ENCODE data around the gene MYOCOS.
"Not testable (repeated sequence)": the region's sequence is repeated elsewhere in the genome, so short reads cannot be mapped to it uniquely, and the experiment has no call there.

Gene MYOCOS, protein sequence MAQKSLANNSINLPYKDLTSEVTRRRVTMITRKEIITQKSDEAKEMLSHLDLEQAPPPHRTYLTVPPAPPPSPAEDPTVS

DNA sequence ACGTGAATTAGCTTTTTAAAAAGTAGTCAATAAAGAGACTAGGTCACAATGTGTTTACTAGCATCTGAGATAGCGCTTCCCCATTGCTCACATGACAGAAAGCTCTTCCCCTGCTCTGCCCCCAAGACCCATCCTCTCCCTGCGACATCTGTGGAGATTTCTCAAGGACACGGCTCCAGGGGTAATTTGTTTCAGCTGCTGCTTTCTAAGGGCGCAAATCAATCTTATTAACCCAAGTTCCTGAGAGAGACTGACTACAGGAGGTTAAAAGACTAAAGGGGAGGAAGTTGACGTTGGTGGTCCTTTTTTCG is at the start of gene MYOCOS:
Gene MYOCOS, plus strand, starts transcription at position 92 of the 311 bp plus-strand sequence. CDS start 1,641 bp downstream, outside the sequence.
- no peak for DNase-seq

DNA sequence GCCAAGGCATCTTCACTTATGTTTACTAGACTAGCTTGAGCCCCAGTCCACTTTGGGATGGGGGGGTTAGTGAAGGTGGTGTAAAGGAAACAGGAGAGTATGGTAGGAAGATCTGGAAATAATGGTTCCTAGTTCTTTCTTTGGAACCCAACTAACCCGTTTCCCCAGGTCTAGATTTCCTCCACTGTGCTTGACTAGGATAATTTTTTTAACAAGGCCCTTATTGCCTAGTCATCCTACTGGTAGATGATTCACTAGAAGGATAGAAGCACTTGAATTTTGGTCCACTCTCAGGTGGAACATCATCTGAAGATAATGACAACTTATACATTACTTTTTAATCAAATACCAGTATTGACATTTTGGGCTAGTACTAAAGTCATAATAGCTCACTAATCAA is 45.9 kb upstream of the MYOCOS start:
- no peak for DNase-seq

DNA sequence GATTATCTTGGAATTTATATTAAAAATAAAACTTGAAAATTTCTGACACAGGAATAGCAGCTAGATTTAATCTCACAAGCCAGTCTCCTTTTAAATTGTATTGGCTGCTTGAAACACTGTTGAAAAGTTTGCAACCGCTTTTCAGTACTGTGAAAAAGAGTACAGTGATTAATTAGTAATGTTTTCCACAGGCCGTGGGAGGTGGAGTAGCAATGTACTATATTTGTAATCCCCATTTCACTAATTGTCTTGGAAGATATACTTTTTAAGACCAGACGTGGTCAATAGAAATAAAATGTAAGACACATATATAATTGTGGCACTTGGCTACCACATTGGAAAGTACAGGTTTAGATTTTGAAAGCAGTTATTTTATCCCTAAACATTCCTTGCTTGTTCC is 40.8 kb upstream of the MYOCOS start:
- no peak for DNase-seq

DNA sequence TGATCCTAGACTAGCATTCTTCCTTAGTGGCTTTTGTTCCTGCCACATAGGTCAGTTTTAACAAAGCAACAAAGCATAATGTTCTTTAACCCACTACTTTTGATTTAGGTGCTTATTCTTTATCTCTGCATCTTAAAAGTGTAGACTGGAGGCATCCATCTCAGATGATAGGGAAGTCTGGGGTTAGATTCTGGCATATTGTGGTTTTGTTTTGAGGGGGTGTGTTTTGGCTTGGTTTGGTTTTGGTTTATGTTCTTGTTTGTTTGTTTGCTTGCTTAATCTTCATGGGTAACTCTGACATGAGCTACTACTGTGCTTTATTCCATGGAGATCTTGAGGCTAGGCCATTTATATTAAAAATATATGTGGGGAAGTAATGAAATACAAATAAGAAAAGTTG is 40.3 kb upstream of the MYOCOS start:
- no peak for DNase-seq

DNA sequence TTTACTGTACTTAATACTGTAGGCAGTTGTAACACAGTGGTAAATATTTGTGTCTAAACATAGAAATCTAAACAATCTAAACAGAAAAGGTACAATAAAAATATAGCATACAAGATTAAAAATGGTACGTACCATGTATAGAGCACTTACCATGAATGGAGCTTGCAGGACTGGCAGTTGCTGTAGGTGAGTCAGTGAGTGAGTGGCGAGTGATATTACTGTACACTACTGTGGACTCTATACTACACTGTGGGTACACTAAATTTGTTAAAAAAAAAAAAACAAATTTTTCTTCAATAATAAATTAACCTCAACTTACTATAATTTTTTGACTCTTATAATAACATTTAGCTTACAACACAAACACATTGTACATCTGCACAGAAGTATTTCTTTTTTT is 39.5 kb upstream of the MYOCOS start:
- DNase-seq, result no peak

DNA sequence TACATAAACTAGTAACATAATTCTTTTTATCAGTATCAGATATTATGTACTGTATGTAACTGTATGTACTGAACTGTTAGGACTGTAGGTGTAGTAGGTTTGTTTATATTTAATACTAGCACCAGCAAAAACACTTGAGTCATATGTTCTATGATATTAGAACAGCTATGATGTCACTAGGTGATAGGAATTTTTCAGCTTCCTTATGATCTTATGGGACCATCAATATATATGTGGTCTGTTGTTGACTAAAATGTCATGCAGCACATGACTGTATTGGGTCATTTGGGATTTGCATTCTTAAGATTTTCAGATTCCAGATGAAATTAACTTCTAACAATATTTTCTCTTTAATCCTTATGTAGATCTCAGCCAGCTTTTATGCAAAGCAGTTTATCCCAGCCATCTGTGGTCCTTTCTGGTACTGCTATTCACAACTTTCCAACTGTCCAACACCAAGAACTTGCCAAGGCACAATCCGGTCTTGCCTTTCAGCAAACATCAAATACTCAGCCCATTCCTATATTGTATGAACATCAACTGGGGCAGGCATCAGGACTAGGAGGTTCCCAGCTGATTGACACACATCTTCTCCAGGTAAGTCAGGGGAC is 38.3 kb upstream of the MYOCOS start:
- DNase-seq, result no peak

DNA sequence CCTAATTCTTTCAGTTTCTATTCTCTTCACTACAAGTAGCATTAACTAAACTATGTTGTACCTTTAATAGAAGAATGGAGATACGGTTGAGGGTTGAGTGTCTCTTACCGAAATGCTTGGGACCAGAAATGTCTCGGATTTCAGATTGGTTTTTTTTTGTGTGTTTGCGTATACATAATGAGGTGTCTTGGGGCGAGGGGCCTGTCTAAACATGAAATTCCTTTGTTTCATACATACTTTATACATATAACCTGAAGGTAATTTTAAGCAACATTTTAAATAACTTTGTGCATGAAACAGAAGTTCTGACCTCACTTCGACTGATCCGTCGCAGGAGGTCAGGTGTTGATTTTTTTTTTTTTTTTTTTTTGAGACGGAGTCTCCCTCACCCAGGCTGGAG is 36.3 kb upstream of the MYOCOS start:
- DNase-seq, result no peak

DNA sequence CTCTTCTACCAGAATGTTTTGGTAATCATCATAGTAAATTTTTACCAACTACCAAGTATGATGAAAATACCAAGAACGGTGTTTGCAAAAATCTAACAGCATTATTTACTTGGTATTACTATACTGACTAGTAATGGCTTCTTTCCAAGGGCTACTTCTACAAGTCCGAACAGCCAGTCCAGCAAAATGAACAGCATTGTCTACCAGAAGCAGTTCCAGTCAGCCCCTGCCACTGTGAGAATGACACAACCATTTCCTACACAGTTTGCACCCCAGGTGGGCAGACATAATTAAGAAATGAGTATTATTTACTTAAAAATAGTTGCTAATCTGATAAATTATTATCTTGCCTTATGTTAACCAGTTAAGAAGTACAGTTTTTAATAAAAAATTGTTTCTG is 33.8 kb upstream of the MYOCOS start:
- DNase-seq, result no peak

DNA sequence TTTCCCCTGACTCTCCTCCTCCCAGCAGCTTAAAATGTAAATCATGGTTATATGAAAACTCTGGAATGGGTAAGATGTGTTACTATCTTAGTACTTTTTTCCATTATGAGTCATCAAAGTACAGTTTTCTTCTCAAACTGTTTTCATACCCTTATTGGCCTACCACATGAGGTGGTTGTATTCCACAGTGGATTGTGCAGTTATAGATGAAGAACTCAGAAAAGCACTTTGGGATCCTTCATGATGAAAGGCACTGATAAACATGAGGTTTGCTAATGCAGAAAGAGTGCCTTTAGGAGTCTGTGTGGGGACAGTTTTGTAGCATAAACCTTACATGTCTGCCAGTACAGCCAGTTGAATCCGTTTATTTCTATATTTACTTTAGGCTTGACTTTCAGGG is 32.0 kb upstream of the MYOCOS start:
- DNase-seq, result no peak

DNA sequence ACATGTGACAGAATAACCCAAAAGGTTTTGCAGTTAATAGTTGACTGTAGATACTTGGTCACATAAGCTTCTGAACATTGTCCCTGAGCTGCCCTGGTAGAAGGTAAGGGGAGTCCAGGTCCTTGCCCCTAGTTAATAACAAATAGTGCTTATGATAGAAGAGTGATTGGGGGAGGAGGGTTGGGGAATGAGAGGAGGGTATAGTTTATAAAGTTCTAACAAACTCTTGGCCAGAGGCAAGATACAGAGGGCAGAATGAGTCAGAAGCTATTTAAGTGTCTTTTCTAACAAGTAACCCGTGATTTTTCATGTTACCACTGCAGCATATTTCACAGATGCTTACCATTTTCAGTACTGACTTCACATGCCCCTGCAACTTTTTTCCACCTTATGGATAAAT is 26.7 kb upstream of the MYOCOS start:
- no peak for DNase-seq

DNA sequence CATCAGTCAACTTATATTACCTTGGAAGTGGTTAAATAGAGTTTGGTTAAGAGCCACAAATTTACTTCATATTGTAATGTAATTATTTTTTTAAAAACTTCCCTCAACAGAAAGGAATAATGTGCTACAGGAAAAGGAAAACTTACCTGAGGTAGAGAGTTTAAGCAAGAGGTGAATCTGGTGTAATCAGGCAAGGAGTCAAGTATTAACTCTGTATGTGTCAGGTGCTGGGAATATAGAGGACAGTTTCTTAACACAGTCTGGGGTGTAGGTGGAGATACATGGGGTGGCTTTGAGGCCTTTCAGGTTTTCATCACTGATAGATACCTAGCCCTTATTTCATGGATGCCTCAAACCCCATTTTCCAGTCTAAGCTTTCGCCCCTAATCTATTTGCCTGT is 25.9 kb upstream of the MYOCOS start:
- no peak for DNase-seq

DNA sequence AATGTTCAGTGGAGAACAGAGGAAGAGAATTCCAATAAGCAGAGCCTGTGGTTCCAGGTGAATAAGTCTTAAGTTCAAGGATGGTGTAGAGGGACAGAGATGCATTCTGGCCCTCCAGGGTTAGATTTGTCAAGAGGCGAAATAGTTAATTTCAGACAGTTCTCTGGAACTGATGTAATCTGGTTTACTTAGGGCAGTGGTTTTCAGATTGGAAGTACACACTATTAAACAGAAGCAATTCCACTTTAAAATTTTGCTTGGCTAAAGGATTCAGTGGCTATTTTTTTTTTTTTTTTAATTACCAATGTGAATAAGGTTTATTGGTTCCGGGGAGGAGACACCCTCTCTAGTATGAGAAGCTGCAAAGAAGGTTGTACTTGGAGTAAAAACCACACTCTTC is 25.3 kb upstream of the MYOCOS start:
- DNase-seq, result no peak

DNA sequence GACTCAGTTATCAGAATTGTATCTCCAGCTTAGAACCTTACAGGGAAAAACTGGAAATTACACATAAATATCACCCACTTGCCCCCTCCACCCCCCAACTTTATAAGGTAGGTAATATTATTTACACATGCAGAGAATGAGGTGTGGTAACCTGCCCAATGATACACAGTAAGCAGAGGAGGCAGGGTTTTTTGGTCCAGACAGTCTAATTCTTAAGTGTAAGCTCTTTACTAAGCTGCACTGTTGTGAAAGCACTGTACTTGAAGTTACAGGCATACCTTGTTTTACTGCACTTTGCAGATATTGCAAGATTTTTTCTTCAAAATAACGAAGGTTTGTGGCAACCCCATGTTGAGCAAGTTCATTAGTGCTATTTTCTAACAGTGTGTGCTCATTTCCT is 24.8 kb upstream of the MYOCOS start:
- DNase-seq, result no peak

DNA sequence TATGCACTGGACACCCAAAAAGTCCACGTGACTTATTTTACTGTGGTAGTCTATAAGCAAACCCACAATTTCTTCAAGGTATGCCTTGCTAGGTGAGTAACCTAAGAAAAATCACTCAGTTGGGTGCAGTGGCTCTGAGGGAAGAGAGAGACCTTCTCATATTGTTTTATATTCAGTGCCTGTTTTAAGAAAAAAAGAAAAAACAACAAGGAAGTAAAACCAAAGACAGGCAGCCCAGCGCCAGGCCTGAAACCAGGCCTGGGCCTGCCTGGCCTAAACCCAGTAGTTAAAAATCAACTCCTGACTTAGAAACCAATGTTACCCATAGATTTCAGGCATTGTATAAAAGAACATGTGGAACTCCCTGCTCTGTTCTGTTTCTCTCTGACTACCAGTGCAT is 21.7 kb upstream of the MYOCOS start:
- DNase-seq, result not testable (repeated sequence)

DNA sequence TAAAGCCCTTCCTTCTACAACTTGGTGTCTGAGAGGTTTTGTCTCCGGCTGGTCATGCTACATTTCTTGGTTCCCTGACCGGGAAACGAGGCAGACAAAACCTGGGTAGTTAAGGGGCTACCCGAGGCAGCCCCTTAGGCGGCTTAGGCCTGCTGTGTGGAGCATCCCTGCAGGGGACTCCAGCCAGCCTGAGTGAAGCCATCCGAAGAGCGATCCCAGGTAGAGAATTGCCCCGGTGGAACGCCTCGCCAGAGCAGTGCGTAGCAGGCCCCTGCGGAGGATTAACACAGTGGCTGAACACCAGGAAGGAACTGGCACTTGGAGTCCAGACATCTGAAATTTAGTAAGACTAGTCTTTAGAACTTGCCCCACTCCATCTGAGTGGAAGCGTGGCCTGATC is 21.2 kb upstream of the MYOCOS start:
- DNase-seq, result no peak

DNA sequence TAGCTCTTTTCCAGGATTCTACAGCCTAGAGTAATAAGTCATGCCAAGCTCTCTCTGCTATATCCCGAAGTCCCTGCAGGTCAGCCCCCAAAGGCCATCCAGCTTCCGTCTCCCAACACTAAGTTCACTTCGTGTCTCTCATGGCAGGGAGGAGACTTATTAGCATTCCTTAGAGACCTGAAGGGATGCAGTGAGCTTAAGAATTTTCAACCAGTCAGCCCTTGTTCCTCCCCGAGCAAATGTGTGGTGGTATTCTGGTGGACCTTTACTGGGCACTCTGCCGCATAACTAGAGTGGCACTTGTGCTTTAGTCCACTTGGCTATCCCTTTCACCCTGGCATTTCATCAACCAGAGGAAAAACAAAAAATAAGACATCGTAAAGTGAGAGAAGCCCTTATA is 19.0 kb upstream of the MYOCOS start:
- DNase-seq, result not testable (repeated sequence)

DNA sequence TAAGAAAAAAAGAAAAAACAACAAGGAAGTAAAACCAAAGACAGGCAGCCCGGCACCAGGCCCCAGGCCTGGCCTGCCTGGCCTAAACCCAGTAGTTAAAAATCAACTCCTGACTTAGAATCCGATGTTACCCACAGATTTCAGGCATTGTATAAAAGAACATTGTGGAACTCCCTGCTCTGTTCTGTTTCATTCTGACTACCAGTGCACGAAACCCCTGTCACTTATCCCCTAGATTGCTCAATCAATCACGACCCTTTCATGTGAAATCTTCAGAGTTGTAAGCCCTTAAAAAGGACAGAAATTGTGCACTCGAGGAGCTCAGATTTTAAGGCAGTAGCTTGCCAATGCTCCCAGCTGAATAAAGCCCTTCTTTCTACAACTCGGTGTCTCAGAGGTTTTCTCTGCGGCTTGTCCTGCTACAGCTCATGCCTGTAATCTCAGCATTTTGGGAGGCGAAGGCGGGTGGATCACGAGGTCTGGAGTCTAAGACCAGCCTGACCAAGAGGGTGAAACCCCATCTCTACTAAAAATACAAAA is 15.6 kb upstream of the MYOCOS start:
- no peak for DNase-seq

DNA sequence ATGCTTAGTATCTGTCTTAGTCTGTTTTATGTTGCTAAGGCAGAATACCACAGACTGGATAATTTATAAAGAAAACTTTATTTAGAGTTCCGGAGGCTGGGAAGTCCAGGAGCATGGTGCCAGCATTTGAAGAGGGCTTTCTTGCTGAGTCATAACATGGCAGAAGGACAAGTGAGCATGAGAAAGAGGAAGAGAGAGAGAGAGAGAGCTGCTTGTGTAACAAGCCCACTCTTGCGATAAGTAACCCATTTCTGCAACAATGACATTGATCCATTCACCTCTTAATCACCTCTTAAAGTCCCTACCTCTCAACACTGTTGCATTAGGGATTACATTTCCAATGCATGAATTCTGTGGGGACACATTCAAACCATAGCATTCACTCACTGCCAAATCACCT is 11.7 kb upstream of the MYOCOS start:
- no peak for DNase-seq

DNA sequence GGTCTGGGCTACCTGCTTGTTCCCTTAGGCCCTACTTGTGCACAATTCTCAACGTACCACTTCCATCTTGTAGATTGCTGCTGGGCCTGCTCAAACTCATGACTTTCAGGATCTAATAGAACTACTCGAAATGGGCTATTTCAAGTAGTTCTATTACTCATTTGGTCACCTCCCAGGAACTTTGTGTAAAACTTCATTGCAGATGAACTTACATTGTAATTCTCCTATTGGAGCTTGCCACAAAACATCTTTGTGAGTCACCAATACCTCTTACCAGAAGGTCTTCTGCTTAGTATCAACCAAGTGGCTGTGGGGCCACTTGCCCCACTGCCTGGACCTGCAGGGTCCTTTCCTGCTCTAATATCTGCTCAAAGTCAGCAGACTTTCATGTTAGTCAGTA is 10.7 kb upstream of the MYOCOS start:
- no peak for DNase-seq

DNA sequence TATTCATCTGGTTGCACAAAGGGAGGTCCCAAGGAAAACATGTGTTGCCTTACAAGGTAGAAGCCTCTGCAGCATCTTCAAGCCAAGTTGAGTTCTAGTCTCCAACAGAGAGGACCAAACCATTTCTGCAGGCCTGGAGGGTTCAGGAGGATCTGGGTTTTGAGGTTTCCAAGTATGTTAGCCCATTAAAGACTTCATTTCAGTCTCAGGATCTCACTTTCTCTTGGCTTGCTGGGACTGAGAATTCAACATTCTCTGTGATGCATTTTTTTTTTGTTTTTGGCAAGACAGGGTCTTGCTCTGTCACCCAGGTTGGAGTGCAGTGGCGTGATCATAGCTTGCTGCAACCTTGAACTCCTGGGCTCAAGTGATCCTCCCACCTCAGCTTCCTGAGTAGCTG is 8.8 kb upstream of the MYOCOS start:
- DNase-seq, result no peak

DNA sequence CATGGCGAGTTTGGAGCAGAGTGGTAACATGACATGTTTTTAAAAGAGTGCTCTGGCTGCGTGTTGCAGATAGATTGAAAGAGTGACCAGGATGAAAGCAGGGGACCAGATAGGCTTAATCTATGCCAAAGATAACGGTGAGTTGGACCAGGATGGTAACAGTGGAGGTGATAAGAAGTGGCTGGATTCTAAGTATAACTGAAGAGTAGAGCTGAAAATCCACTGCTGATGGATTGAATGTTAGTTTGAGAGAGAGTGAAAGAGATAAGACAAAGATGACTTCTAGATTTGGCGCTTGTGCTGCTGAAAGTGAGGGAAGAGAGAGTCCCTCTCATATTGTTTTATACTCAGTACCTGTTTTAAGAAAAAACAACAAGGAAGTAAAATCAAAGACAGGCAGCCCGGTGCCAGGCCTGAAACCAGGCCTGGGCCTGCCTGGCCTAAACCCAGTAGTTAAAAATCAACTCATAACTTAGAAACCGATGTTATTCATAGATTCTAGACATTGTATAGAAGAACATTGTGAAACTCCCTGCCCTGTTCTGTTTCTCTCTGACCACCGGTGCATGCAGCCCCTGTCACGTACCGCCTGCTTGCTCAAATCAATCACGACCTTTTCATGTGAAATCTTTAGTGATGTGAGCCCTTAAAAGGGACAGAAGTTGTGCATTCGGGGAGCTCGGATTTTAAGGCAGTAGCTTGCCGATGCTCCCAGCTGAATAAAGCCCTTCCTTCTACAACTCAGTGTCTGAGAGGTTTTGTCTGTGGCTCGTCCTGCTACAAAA is 6.7 kb upstream of the MYOCOS start:
- DNase-seq, result not testable (repeated sequence)

DNA sequence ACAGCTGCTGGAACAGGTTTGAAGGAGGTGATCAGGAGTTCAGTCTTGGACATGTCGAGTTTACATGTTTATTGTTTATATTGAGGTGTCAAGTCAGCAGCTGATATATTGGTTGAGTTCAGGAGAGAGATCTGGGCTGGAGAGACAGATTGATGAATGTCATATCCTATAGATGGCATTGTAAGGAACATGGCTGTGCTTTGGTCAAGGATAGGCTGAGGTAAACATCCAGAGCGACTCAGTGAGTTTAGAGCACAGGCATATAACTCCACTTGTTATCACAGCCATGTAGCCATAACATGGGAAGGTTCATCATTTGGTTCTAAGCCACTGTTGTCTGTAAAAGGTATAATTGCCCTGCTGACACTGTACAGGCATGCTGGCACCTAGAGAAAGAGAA is 5.5 kb upstream of the MYOCOS start:
- no peak for DNase-seq

DNA sequence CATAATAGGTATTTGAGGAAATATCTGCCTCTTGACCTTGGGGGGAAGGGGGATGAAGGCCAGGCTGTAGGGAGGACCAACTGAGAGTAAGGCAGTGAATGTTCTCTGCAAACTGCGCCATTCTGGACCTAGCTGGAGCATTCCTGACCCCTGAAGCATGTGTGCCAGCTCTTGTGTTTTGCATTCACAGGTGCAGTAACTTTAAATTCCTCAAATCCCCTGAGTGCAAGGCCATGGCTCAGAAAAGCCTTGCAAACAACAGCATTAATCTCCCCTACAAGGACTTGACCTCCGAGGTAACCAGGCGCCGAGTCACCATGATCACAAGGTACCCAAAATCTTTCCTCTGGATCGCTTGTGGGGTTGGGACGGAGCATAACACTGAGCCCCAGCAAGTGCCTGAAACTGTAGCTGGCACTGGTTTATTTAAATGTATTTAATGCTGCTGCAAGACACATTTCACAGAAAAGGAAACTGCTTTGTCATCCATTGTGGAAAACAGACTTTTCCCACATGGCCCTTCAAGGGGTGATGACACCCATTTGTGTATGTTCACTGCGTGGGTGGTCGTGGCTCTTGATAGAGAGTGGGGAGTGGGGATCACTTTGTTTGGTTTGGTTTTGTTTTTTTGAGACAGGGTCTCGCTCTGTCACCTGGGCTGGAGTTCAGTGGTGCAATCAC is 1.7 kb downstream of the MYOCOS start:
- no peak for DNase-seq

DNA sequence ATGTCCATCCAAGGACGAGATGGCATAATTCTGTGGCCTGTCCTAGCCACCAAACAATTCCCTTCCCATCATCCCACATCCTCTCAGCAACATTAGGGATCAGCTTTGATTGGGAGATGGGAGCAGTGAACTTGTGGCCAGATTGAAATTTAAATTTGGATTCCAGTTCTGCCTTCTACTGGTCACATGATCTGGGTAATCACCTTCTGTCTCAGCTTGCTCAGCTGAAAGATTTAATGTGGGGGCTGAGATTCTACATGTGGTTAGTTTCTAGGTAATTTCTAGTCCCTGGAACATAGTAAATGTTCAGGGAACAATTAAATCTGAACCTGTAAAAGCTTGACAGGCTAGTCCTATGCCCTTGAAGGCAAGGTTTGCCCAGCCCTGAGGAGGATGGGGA is 3.2 kb downstream of the MYOCOS start:
- DNase-seq, result no peak
